Activated CD4-positive, alpha-beta memory T cell treated with anti-CD3 and anti-CD28 coated beads, Interleukin-2, amount 10 ng/mL, durations not matched to agents 7 days and 5 days (primary cell): ENCODE measurements around the gene NTRK2. TPM values are rescaled to one million over a fixed set of nuclear protein-coding genes. Genes with fewer than 3 reads are reported as not detected.

Experiments
- CTCF ChIA-PET: fragments of 350-600 bp; sonication (Branson Sonifier 250); formaldehyde crosslinking; loops from one replicate; lab custom pipeline; 2021; ENCODE audit warnings: antibody characterized with exemption, inconsistent platforms; lab: Charles Lee
- POLR2A ChIA-PET: fragments of 350-600 bp; sonication (Branson Sonifier 250); formaldehyde crosslinking; loops from one replicate; lab custom pipeline; 2021; ENCODE audit warnings: antibody characterized with exemption; lab: Charles Lee
- DNase-seq: peaks from one replicate; pipeline ENCODE4 v3.0.0-alpha.2; 2020
- H3K27ac Mint-ChIP-seq: one replicate; pipeline ENCODE4 v1.8.0; 2021; ENCODE audit warnings: mild to moderate bottlenecking, mixed read lengths
- H3K27me3 Mint-ChIP-seq: one replicate; pipeline ENCODE4 v1.8.0; 2021; ENCODE audit warnings: mixed read lengths
- H3K36me3 Mint-ChIP-seq: one replicate; pipeline ENCODE4 v1.8.0; 2021; ENCODE audit warnings: low read depth, mixed read lengths
- H3K4me1 Mint-ChIP-seq: one replicate; pipeline ENCODE4 v1.8.0; 2021; ENCODE audit warnings: mixed read lengths
- H3K4me3 Mint-ChIP-seq: one replicate; pipeline ENCODE4 v1.8.0; 2021; ENCODE audit warnings: mild to moderate bottlenecking, mixed read lengths
- H3K9me3 Mint-ChIP-seq: one replicate; pipeline ENCODE4 v1.8.0; 2021; ENCODE audit warnings: mixed read lengths
- total RNA-seq, 2 experiments: library from RNA; stranded (reverse); gene quantifications; one replicate each; pipeline ENCODE4 v1.2.3, GENCODE V29; 2021

Gene NTRK2
- total RNA-seq, 2 experiments from 2014 or later = 2.2 to 2.3 TPM

DNA sequence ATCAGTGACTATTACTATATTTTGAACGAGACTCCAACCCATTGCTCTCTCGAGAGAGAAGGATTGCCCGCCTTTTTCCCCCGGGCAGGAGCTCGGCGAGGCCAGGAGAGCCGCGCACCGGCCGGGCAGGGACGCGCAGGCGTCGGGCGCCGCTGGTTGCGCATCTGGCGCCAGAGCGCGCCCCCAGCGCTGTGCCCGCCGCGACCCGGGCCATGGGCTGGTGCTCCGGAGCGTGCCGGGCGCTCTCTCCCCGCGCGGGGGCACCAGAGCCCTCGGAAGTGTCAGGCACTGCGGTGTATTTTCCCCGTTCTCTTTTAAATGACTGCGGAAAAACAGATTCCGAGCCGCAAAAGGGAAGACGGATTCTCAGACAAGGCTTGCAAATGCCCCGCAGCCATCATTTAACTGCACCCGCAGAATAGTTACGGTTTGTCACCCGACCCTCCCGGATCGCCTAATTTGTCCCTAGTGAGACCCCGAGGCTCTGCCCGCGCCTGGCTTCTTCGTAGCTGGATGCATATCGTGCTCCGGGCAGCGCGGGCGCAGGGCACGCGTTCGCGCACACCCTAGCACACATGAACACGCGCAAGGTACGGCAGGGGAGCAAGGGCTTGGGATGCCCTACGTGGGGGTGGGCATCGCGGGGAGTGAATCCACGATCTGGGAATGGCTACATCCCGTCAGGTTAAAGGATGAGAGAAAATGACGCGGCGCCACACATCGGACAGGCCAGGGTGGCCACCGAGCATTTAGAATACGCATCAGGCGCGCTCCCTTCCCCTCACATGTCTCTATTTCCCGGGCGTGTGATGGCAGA lies 1.1 kb upstream of the NTRK2 start:
- Mint-ChIP-seq H3K9me3 (no peaks in the 10 kb centered on the region), H3K27me3 (peaks cover 65% of the 10 kb centered on the region), H3K36me3 (no peaks in the 10 kb centered on the region), H3K27ac (peak overlapping the region; percentile 18), H3K4me3 (peak overlapping the region; percentile 72), H3K4me1 (peaks cover 20% of the 10 kb centered on the region)
- CTCF ChIA-PET = interaction anchor here (0.7 to 2.5 kb wide), 5 partner anchors 17 to 942 kb away, joined by 3 to 18 read pairs (median 3); no protein-coding TSS in a partner anchor
- DNase-seq = peak; percentile 59
- POLR2A ChIA-PET = no interaction called here

GRCh38 chr9:84669013-84669287 lies 579 bp upstream of the NTRK2 start:
- CTCF ChIA-PET = interaction anchor here (0.7 to 2.5 kb wide), 5 partner anchors 16 to 941 kb away, joined by 3 to 18 read pairs (median 3); no protein-coding TSS in a partner anchor
- Mint-ChIP-seq H3K27me3 (peaks cover 65% of the 10 kb centered on the region), H3K4me1 (peaks cover 20% of the 10 kb centered on the region), H3K9me3 (no peaks in the 10 kb centered on the region), H3K27ac (peak overlapping the region; percentile 18), H3K4me3 (peak overlapping the region; percentile 72), H3K36me3 (no peaks in the 10 kb centered on the region)
- DNase-seq = no peak
- POLR2A ChIA-PET = no interaction called here

DNA sequence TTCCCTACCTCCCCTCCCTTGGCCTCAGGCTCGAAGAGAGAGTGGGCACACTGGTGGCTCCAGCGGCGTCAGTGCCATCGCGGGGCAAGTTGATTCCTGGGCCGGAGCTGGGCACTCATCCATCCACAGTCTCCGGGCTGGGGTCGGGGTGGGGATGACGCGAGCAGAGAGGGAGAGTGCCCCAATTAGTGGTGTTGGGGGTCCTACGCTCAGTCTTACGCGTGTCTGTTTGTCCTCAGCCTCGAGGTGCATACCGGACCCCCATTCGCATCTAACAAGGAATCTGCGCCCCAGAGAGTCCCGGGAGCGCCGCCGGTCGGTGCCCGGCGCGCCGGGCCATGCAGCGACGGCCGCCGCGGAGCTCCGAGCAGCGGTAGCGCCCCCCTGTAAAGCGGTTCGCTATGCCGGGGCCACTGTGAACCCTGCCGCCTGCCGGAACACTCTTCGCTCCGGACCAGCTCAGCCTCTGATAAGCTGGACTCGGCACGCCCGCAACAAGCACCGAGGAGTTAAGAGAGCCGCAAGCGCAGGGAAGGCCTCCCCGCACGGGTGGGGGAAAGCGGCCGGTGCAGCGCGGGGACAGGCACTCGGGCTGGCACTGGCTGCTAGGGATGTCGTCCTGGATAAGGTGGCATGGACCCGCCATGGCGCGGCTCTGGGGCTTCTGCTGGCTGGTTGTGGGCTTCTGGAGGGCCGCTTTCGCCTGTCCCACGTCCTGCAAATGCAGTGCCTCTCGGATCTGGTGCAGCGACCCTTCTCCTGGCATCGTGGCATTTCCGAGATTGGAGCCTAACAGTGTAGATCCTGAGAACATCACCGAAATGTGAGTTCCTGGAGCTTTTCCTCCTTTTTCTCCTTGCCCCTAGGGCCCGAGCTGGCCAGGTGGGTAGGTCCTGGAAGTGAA lies 861 bp downstream of the NTRK2 start:
- no peak overlapping the region for H3K27ac Mint-ChIP-seq

DNA sequence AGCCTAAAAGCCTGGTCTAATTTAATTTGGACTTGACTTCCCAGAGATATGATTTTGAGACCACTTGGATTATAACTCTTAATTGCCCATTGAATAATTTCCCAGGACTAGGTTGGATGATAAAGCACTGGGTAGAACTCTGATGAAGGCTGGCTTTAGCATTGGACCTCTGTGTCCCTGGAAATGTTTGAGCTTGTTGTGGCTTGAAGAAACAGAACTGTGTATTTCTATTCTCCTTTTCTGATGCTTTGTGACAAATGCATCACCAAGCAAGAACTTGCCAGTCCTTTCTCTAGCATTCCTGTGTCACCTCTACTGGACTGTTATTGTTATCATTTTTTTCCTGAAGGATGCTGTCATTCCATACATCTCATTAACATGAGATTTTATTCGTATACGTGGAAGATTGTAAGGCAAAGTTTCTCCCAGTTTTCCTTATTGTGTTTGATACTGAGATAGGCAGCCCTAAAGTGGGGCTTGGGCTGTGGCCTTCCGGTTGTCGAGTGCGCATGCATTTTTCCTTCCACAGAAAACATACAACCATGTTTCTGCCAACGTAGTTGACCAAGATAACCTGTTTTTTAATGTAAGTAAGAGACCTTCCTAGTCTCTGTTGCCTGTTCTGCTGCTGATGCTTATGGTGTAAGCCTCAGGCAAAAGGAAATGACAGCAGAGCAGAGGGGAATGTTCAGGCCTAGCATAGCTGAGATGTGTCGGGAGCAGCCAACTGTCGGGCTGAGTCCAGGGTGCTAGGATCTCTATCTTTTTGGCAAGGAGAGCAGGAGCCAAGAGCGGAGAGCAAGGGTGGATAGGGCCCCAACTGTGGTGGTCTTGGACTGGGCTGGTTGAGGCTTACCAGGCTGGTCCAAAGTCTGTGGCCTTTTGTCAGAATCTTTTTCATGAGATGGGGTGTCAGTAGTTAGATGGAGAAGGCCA lies 2.3 kb downstream of the NTRK2 start:
- peaks cover 53% of the 10 kb centered on the region for H3K27me3 Mint-ChIP-seq
- peaks cover 20% of the 10 kb centered on the region for H3K4me1 Mint-ChIP-seq
- POLR2A ChIA-PET = no interaction called here
- H3K27ac Mint-ChIP-seq = no peak overlapping the region
- H3K9me3 Mint-ChIP-seq = no peaks in the 10 kb centered on the region
- DNase-seq = no peak
- peak overlapping the region; percentile 25 for H3K4me3 Mint-ChIP-seq
- CTCF ChIA-PET = no interaction called here
- no peaks in the 10 kb centered on the region for H3K36me3 Mint-ChIP-seq

More for the DNA sequence above, 861 bp downstream of the NTRK2 start:
- DNase-seq = no peak
- H3K9me3 Mint-ChIP-seq = no peaks in the 10 kb centered on the region
- ChIA-PET CTCF (interaction anchor here (1.1 to 2.5 kb wide), 2 partner anchors 24 to 144 kb away, joined by 3 to 9 read pairs; no protein-coding TSS in a partner anchor), POLR2A (no interaction called here)
- H3K4me1 Mint-ChIP-seq = peaks cover 20% of the 10 kb centered on the region
- peak overlapping the region; percentile 56 for H3K4me3 Mint-ChIP-seq
- no peaks in the 10 kb centered on the region for H3K36me3 Mint-ChIP-seq
- H3K27me3 Mint-ChIP-seq = peaks cover 63% of the 10 kb centered on the region

GRCh38 chr9:84673806-84674205 lies 4.3 kb downstream of the NTRK2 start:
- Mint-ChIP-seq H3K4me1 (peaks cover 10% of the 10 kb centered on the region), H3K36me3 (no peaks in the 10 kb centered on the region), H3K27ac (no peak overlapping the region), H3K27me3 (peaks cover 40% of the 10 kb centered on the region), H3K4me3 (no peak overlapping the region), H3K9me3 (no peaks in the 10 kb centered on the region)
- ChIA-PET POLR2A (no interaction called here), CTCF (interaction anchor here (1.3 to 2.5 kb wide), 2 partner anchors 22 to 108 kb away, joined by 4 to 11 read pairs; no protein-coding TSS in a partner anchor)
- DNase-seq = no peak

DNA sequence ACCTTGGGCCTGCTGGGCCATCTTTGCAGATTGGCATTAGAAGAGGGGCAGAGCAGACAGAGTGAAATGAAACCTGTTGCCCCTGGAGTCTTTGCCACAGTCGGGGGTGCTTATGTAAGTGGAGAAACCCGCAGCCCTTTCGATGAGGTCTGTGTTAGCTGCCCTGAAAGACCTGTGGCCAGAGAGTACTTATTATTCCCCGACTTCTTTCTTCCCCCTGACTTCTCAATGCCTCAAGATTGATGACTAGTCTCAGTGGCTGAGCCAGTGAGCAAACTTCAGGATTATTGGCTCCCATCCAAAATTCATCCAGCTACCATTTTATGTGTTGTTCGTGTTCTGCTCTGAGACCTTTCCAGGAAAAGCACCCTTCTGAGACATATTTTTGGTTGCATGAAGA lies 7.6 kb downstream of the NTRK2 start:
- POLR2A ChIA-PET = no interaction called here
- Mint-ChIP-seq H3K9me3 (no peaks in the 10 kb centered on the region), H3K27ac (no peak overlapping the region), H3K4me1 (no peaks in the 10 kb centered on the region), H3K27me3 (peaks cover 15% of the 10 kb centered on the region), H3K36me3 (no peaks in the 10 kb centered on the region), H3K4me3 (no peak overlapping the region)
- CTCF ChIA-PET = interaction anchor here (0.7 kb wide), 1 partner anchor 97 kb away, joined by 4 read pairs; no protein-coding TSS in a partner anchor
- no peak for DNase-seq

DNA sequence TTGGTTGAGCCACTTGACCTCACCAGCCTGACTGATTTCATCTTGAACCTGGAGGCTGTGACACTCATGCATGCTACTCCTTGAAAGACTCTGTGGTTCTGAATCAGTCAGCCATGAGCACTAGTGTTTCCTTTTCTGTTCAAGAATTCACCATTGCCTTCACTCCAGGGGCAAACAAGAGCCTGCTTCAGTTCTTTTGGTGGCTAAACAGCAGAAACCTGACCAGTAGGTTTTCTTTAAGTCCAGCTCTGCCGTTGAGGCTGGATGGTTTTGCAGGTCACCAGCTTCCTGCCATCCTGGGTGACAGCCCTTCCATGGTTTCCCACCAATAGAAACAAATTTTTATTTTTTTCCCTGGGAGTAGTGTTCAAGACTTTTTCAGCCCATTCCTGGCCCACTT lies 10.0 kb downstream of the NTRK2 start:
- ChIA-PET POLR2A (no interaction called here), CTCF (no interaction called here)
- no peak overlapping the region for H3K4me3 Mint-ChIP-seq
- no peaks in the 10 kb centered on the region for H3K4me1 Mint-ChIP-seq
- DNase-seq = no peak
- no peaks in the 10 kb centered on the region for H3K9me3 Mint-ChIP-seq
- no peak overlapping the region for H3K27ac Mint-ChIP-seq
- H3K36me3 Mint-ChIP-seq = no peaks in the 10 kb centered on the region
- peaks cover 7% of the 10 kb centered on the region for H3K27me3 Mint-ChIP-seq

- no peak for DNase-seq
- no peaks in the 10 kb centered on the region for H3K4me1 Mint-ChIP-seq
- ChIA-PET POLR2A (no interaction called here), CTCF (no interaction called here)
- no peaks in the 10 kb centered on the region for H3K9me3 Mint-ChIP-seq
- no peaks in the 10 kb centered on the region for H3K36me3 Mint-ChIP-seq
- H3K27me3 Mint-ChIP-seq = peaks cover 5% of the 10 kb centered on the region
- H3K27ac Mint-ChIP-seq = no peak overlapping the region
- H3K4me3 Mint-ChIP-seq = no peak overlapping the region
Observed at GRCh38 chr9:84681516-84682285, 12.2 kb downstream of the NTRK2 start.

DNA sequence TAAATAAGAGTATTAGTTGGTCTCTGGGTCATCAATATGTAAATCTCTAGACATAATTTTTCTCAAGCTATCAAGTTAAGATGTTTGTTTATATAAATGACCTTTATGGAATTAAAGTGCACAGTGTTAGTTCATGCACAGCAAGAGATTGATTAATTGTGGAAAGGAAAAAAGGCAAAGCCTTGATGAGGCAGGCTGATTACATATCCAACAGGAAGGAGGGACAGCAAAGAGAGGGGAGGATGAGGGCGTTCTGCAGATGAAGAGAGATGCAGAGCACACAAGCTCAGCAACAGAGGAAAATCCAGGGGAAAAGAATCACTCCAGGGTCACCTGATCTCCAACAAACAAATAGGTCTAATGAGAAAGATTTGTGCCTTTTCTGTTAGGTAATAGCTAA lies 16.5 kb downstream of the NTRK2 start:
- CTCF ChIA-PET = interaction anchor here (1.0 kb wide), 1 partner anchor 10 kb away, joined by 4 read pairs; no protein-coding TSS in a partner anchor
- H3K4me3 Mint-ChIP-seq = no peak overlapping the region
- POLR2A ChIA-PET = no interaction called here
- H3K36me3 Mint-ChIP-seq = no peaks in the 10 kb centered on the region
- no peak for DNase-seq
- H3K9me3 Mint-ChIP-seq = no peaks in the 10 kb centered on the region
- H3K27ac Mint-ChIP-seq = no peak overlapping the region
- H3K27me3 Mint-ChIP-seq = peaks cover 3% of the 10 kb centered on the region
- H3K4me1 Mint-ChIP-seq = no peaks in the 10 kb centered on the region

GRCh38 chr9:84688956-84689355 lies 19.4 kb downstream of the NTRK2 start:
- Mint-ChIP-seq H3K27me3 (peaks cover 3% of the 10 kb centered on the region), H3K4me1 (peaks cover 4% of the 10 kb centered on the region), H3K36me3 (no peaks in the 10 kb centered on the region), H3K4me3 (no peak overlapping the region), H3K27ac (no peak overlapping the region), H3K9me3 (no peaks in the 10 kb centered on the region)
- ChIA-PET CTCF (interaction anchor here (1.1 kb wide), 1 partner anchor 9 kb away, joined by 4 read pairs; no protein-coding TSS in a partner anchor), POLR2A (no interaction called here)
- no peak for DNase-seq

- H3K9me3 Mint-ChIP-seq = no peaks in the 10 kb centered on the region
- CTCF ChIA-PET = no interaction called here
- no peak overlapping the region for H3K4me3 Mint-ChIP-seq
- POLR2A ChIA-PET = no interaction called here
- no peaks in the 10 kb centered on the region for H3K36me3 Mint-ChIP-seq
- H3K4me1 Mint-ChIP-seq = peaks cover 13% of the 10 kb centered on the region
- no peaks in the 10 kb centered on the region for H3K27me3 Mint-ChIP-seq
- H3K27ac Mint-ChIP-seq = no peak overlapping the region
- DNase-seq = no peak
Observed at GRCh38 chr9:84691634-84692033, 22.1 kb downstream of the NTRK2 start.

DNA sequence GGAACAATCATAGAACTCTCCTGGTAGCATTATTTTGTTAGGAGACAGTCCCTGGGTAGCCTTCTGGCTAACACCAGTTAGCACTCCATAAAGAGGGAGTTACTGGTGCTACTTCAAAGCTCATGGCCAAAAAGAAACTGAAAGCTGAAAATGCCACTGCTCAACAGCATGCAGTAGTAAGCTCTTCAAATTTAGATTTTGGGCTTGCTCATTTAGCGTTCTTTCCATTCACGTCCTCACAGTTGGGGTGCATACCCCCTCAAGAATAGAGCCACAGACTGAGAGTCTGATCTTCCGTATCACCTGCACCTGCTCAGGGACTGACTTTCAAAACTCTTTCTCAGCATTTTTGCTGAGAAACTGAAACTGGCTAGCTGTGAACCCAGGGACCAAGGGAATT lies 24.7 kb downstream of the NTRK2 start:
- Mint-ChIP-seq H3K27ac (peak overlapping the region; percentile 62), H3K4me1 (peaks cover 15% of the 10 kb centered on the region), H3K36me3 (no peaks in the 10 kb centered on the region), H3K27me3 (no peaks in the 10 kb centered on the region), H3K9me3 (no peaks in the 10 kb centered on the region), H3K4me3 (peak overlapping the region; percentile 62)
- ChIA-PET POLR2A (no interaction called here), CTCF (interaction anchor here (0.9 to 7.1 kb wide), 3 partner anchors 8 to 86 kb away, joined by 3 to 103 read pairs (median 9); partner anchors contain the start of gene NTRK2)
- DNase-seq = no peak
